GM21619 (cell line): ENCODE results near the gene RNF39.
"Not testable (repeated sequence)": the region's sequence is repeated elsewhere in the genome, so short reads cannot be mapped to it uniquely, and the experiment has no call there.

Source experiments
- ATAC-seq: cut with Tn5 transposase; IDR thresholded peaks from one replicate; pipeline ENCODE4 v1.9.1; 2021; ENCODE audit not compliant: unreplicated experiment

Gene RNF39

GRCh38 chr6:30062471-30063178, 12.9 kb downstream of the RNF39 start:
- ATAC-seq: no peak

GRCh38 chr6:30061858-30062458, 13.6 kb downstream of the RNF39 start:
- no peak for ATAC-seq

DNA sequence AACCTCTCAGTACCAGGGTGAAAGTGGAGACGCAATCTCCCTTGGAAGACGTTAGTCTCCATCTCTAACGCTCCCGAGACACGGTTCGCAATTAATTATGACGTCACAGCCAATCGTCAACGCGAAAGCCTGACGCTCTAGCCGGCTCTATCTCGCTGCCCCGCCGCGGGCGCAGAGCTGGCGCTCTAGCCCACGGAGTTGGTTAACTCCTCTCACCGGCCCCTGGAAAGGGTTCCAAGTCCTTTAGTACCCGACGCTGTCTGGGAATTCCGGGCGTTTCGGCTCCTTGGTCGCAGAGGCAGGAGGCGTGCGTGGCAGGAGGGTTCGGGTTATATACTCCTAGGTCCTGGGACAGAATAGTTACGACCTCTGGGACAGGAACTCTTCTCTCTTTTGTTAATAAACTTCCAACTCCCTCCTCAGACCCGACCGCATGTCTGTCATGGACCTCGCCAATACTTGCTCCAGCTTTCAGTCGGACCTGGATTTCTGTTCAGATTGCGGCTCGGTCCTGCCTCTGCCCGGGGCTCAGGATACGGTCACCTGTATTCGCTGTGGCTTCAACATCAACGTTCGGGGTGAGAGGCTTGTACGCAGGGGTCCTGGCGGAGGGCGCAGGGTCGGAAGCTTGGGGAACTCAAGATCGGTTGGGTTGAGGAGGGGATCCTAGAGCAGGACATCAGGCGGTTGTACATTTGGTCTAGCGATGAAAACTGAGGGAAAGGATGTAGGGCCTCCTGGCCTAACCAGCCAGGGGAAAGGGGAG, 14.3 kb downstream of the RNF39 start, which contains the start of gene POLR1H:
POLR1H (plus strand) TSS at position 174 of the 766 bp plus-strand sequence; CDS start at position 434, 260 bp downstream.
- peak; percentile 90 for ATAC-seq

DNA sequence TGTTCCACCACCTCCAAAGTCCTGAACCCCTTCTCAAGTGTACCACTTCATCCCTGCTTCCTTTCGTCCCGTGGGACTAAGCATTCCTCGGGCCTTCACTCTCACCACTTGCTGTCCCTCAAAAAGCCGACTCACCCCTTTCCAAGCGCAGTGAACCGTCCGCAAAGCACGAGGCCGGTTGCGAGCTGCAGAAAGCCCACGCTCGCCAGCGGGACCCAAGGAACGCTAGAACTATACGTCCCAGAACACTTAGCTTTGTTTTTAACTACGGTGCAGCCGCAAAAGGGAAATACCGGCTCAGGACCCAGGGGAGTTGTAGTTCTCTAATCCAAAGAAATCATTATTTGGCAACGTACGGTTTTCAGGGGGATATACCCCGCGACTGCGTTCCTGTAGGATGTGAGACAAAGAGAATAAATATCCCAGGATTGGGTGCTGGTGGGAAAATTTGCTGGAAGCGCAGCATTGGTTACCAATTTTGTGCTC, 14.9 kb downstream of the RNF39 start:
- peak; percentile 23 for ATAC-seq

DNA sequence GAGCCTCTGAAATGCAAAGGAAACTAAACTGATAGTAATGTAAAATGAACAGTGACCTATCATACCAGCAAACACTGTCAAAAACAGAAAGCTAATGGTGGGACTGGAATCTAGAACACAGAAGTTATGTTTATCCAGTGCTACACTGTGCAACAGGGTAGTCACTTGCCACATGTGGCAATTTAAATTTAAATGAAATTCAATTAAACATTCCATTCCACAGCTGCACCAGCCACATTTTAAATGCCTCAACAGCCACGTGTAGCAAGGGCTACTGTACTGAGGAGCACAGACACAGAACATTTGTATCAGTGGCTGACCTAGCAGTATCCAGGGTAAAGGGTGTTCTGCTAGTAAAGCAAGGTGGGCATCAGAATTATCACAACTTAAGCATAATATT, 20.1 kb downstream of the RNF39 start:
- ATAC-seq: no peak

DNA sequence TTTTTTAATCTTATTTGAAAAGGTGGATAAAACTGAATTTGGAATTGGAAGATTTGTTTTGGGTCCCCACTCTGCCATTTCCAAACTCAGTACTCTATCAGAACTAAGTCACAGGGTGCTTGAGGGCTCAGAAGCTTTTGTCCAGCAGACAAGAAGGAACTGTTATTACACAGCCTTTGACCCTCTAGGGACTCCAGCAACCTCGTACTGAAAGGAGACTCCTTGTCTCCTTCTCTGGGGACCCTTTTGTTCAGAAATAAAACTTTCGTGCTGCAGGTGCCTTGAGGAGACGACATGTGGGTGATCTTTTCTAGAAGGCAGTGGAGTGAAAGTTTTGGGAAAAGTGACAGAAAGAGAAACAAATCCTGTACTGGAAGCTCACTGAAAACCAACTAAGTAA, 21.9 kb downstream of the RNF39 start:
- no peak for ATAC-seq

DNA sequence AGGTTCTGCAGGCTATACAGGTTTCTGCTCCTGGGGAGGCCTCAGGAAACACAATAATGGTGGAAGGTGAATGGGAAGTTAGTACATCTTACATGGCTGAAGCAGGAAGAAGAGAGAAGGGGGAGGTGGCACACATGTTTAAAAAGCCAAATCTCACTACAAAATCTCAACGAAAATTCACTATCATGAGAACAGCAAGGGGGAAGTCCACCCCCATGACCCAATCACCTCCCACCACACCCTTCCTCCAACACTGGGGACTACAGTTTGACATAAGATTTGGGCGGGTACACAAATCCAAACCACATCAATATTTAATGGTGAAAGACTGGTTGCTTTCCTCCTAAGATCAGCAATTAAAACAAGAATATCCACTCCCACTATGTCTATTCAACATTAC, 28.3 kb downstream of the RNF39 start:
- no peak for ATAC-seq

DNA sequence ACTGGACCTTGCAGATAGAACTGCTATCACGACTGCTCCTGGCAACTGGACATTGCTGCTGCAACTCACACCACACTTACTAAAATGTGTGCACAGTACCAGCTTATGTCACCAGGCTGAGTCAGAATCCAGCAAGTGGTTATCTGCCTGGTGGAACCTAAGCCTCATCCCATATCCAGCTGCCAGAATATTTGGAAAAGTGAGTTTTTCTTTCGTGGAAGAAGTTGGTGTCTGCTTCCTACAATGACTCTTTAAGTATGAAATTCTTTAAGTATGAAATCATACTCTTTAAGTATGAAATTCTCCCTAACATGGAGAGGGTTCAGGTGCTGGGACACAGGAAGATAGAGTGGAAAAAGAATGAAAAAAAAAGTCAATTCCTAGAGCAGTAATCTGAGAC, 30.9 kb downstream of the RNF39 start:
- no peak for ATAC-seq

GRCh38 chr6:30043744-30044143, 31.8 kb downstream of the RNF39 start:
- ATAC-seq: no peak

DNA sequence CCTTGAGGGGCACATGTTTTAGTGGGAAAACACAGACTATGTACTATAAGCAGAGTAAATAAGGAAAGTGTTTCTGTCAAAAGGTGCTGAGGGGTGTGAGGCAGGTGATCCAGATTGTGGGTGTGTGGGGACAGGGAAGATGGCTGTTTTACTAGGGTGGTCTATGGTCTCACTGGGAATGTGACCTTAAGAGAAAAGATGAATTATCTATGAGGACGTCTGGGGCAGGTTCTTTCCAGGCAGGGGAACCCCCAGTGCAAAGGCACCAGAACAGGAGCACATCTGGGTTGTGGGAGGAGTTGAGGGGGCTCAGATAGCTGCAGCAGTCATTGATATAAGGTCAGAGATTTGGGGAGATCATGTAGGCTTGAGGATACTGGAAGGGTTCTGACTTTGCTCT, 32.7 kb downstream of the RNF39 start:
- no peak for ATAC-seq

GRCh38 chr6:30042476-30042875, 33.1 kb downstream of the RNF39 start:
- ATAC-seq: no peak

- no peak for ATAC-seq
These were observed 33.7 kb downstream of the RNF39 start for GRCh38 chr6:30041821-30042220.

- ATAC-seq: no peak
These were observed 34.3 kb downstream of the RNF39 start for GRCh38 chr6:30041221-30041620.

DNA sequence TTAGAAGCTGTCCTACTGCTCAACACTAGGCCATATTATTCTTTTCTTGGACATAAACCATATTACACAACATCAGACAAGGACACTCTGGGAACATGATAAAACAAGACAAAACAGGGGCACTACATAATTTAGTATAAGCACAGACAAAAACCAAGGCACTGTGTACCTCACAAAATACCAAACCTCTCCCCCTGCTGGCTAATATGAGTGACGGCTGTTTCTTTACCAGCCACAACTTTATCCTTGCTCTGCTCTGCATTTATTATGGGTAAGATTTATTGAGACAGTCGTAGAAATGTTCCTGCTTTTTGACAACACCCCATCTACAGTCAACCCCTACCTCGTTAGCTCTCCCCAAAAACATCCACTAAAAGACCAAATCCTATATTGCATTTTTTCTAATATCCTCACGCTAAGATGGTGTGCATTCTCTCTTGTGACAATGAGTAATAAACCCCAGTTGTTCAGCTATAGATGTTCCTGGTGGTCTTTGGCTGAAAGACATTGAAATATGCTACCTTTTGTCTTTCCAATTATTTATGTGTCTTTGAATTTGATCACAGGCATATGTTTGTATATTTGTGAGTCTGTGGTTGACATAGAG, 38.3 kb downstream of the RNF39 start:
- no peak for ATAC-seq

GRCh38 chr6:30035784-30036183, 39.8 kb downstream of the RNF39 start:
- ATAC-seq: no peak

DNA sequence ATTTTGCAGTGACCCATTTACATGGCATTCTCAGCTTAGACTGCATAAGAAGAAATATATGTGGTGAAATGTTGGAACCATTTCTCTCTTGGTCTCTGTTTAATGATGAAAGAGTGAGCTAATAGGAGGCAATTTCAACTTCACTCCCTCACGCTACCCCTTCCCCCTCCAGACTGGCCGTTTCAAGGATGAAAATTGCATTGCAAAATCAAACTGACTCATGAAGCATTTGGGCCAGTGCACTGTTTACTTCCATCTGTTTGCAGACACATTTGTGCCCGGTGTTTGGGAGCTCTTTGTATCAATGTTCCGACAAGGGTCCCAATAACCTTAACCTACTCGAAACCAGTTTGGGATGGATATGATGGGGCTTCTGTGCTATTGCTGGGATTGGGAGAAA, 42.1 kb downstream of the RNF39 start:
- ATAC-seq: not testable (repeated sequence)

DNA sequence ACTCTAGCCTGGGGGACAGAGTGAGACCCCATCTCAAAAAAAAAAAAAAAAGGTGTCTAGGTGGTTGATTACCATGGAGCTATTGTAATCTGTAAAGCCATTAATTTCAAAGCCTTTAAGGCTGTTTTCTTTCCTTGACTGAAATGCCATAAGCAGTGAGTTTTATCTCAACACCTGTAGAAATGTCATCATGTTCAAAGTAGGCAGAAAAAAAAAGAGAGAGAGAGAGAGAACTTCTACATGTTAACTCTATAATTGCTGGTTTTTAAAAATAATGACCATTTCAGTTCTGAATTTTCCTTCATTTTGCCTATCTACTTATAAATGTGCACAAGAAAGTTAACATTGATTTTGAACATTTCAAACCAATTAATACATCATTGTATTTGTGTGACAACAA, 44.2 kb downstream of the RNF39 start:
- ATAC-seq: no peak

DNA sequence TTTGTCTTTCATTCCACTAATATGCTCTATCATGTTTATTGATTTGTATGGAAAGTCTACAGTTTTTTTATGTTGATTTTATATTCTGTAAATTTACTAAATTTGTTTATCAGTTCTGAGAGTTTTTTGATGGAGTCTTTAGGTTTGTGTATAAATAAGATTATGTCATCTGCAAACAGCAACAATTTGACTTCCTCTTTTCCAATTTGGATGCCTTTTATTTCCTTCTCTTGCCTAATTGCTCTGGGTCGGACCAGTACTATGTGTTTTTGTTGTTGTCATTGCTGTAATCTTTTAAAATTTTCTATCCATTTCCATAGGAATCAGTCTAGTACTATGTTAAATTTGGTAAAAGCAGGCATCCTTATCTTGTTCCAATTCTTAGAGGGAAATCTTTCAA, 46.0 kb downstream of the RNF39 start:
- no peak for ATAC-seq

DNA sequence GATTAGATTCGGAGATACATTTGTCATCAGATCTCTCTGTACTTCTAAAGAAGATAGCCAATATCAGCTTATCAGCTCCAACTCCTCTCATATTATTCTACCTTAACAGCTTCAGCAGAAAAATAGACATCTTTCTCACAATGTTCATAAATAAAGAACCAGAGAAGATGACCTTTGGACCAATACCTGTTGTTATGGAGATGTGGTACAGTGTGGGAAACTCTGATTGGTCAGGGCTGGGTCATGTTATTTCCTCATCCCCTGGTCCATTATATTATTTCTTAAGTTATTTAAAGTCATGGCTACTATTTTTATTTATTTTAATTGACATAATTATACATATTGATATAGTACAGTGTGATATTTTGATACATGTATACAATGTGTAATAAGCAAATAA, 50.4 kb downstream of the RNF39 start:
- ATAC-seq: no peak

DNA sequence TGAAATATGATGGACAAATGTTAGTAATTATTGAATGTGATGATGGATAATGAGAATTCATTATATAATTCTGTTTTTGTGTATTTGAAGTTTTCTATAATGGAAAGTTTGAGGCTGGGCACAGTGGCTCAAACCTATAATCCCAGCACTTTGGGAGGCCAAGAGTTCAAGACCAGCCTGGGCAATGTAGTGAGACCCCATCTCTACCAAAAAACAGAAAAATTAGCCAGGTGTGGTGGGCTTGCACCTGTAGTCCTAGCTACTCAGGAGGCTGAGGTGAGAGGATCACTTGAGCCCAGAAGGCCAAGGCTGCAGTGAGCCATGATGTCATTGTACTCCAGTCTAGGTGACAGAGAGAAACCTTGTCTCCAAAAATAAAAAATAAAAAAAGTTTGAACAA, 52.9 kb downstream of the RNF39 start:
- ATAC-seq: not testable (repeated sequence)

- no peak for ATAC-seq
These were observed 53.4 kb downstream of the RNF39 start for GRCh38 chr6:30022189-30022588.
